ENCODE measurements around the gene RAB15. TPM values are rescaled to one million over a fixed set of nuclear protein-coding genes. Genes with fewer than 3 reads are reported as not detected.

Gene RAB15
- total and polyA plus RNA-seq, 2 experiments from 2014 or later, result 33.8 to 38.7 TPM

GRCh38 chr14:65015391-65015790 lies 43.3 kb upstream of the RAB15 start:
- no peak overlapping the region for H3K27ac ChIP-seq
- TF ChIP-seq EZH2phosphoT487 (IDR thresholded peaks at IDR 0.05; ENCODE audit: low read depth, severe bottlenecking, unreplicated experiment), result no peak
- TF ChIP-seq EZH2 (IDR thresholded peaks at IDR 0.05; ENCODE audit: borderline replicate concordance), result no peak
- TF ChIP-seq CTCF (IDR thresholded peaks at IDR 0.05; ENCODE audit: poor library complexity), result no peak
- H3K9me3 ChIP-seq (ENCODE audit: low read depth), result no peaks in the 10 kb centered on the region
- no peak overlapping the region for H2AFZ ChIP-seq
- no peaks in the 10 kb centered on the region for H3K27me3 ChIP-seq
- no peaks in the 10 kb centered on the region for H3K79me2 ChIP-seq
- no peaks in the 10 kb centered on the region for H3K9me2 ChIP-seq (replicated peaks; ENCODE audit: insufficient read depth)
- H4K20me1 ChIP-seq (ENCODE audit: insufficient read depth, poor library complexity, severe bottlenecking), result no peaks in the 10 kb centered on the region
- H3K4me1 ChIP-seq (ENCODE audit: insufficient read depth), result no peaks in the 10 kb centered on the region
- H3K4me2 ChIP-seq, result no peak overlapping the region
- no peaks in the 10 kb centered on the region for H3K36me3 ChIP-seq (replicated peaks; ENCODE audit: insufficient read depth, low read depth)
- 92% methylated on average over 3 of the region's 3 CpGs for WGBS (ENCODE audit: low lambda C conversion rate, missing lambda C conversion rate)
- DNase-seq (ENCODE audit: low spot score), result no peak
- H3K4me3 ChIP-seq, result no peak overlapping the region

GRCh38 chr14:65012353-65012752 lies 40.2 kb upstream of the RAB15 start:
- Histone ChIP-seq H4K20me1 (ENCODE audit: insufficient read depth, poor library complexity, severe bottlenecking) (no peaks in the 10 kb centered on the region), H3K79me2 (no peaks in the 10 kb centered on the region), H3K27me3 (no peaks in the 10 kb centered on the region), H3K27ac (no peak overlapping the region), H3K4me3 (no peak overlapping the region), H3K9me3 (ENCODE audit: low read depth) (no peaks in the 10 kb centered on the region), H3K4me1 (ENCODE audit: insufficient read depth) (no peaks in the 10 kb centered on the region), H3K4me2 (no peak overlapping the region), H3K9me2 (replicated peaks; ENCODE audit: insufficient read depth) (no peaks in the 10 kb centered on the region), H3K36me3 (replicated peaks; ENCODE audit: insufficient read depth, low read depth) (no peaks in the 10 kb centered on the region), H2AFZ (no peak overlapping the region)
- TF ChIP-seq EZH2 (IDR thresholded peaks at IDR 0.05; ENCODE audit: borderline replicate concordance) (no peak), CTCF (IDR thresholded peaks at IDR 0.05; ENCODE audit: poor library complexity) (no peak), EZH2phosphoT487 (IDR thresholded peaks at IDR 0.05; ENCODE audit: low read depth, severe bottlenecking, unreplicated experiment) (no peak)
- no peak for DNase-seq (ENCODE audit: low spot score)
- WGBS (ENCODE audit: low lambda C conversion rate, missing lambda C conversion rate), result 86% methylated on average over 4 of the region's 4 CpGs

- no peak overlapping the region for H3K4me2 ChIP-seq
- 92% methylated on average over 10 of the region's 10 CpGs for WGBS (ENCODE audit: low lambda C conversion rate, missing lambda C conversion rate)
- no peaks in the 10 kb centered on the region for H4K20me1 ChIP-seq (ENCODE audit: insufficient read depth, poor library complexity, severe bottlenecking)
- H3K36me3 ChIP-seq (replicated peaks; ENCODE audit: insufficient read depth, low read depth), result no peaks in the 10 kb centered on the region
- H3K27me3 ChIP-seq, result no peaks in the 10 kb centered on the region
- no peak overlapping the region for H3K27ac ChIP-seq
- no peaks in the 10 kb centered on the region for H3K9me2 ChIP-seq (replicated peaks; ENCODE audit: insufficient read depth)
- no peaks in the 10 kb centered on the region for H3K4me1 ChIP-seq (ENCODE audit: insufficient read depth)
- TF ChIP-seq CTCF (IDR thresholded peaks at IDR 0.05; ENCODE audit: poor library complexity) (no peak), EZH2 (IDR thresholded peaks at IDR 0.05; ENCODE audit: borderline replicate concordance) (no peak), EZH2phosphoT487 (IDR thresholded peaks at IDR 0.05; ENCODE audit: low read depth, severe bottlenecking, unreplicated experiment) (no peak)
- no peaks in the 10 kb centered on the region for H3K79me2 ChIP-seq
- DNase-seq (ENCODE audit: low spot score), result no peak
- no peak overlapping the region for H2AFZ ChIP-seq
- H3K9me3 ChIP-seq (ENCODE audit: low read depth), result no peaks in the 10 kb centered on the region
- H3K4me3 ChIP-seq, result no peak overlapping the region
Observed at GRCh38 chr14:65011538-65011937, 39.4 kb upstream of the RAB15 start.

Measured in hepatocyte (in vitro differentiated cells).